Upper lobe of right lung (tissue), 1 donor: ENCODE results near the gene PJA2. TPM values are rescaled to one million over a fixed set of nuclear protein-coding genes. Genes with fewer than 3 reads are reported as not detected.

ENCODE experiments used
- ATAC-seq: fragments of 200-7000 bp; cut with Tn5 transposase; one replicate; pipeline ENCODE4 v1.9.1; 2020; ENCODE audit warnings: mild to moderate bottlenecking, moderate library complexity
- DNase-seq: peaks from one replicate; pipeline ENCODE4 v3.0.0-alpha.2; 2020
- H3K27ac ChIP-seq: fragments of 200-600 bp; one replicate; pipeline ENCODE4 v1.8.0; 2022
- H3K27me3 ChIP-seq: fragments of 200-600 bp; one replicate; pipeline ENCODE4 v1.8.0; 2022; ENCODE audit warnings: mild to moderate bottlenecking
- H3K36me3 ChIP-seq: fragments of 200-600 bp; one replicate; pipeline ENCODE4 v1.8.0; 2022
- H3K4me1 ChIP-seq: fragments of 200-600 bp; one replicate; pipeline ENCODE4 v1.8.0; 2022
- H3K4me3 ChIP-seq: fragments of 200-600 bp; one replicate; pipeline ENCODE4 v1.8.0; 2022; ENCODE audit warnings: mild to moderate bottlenecking
- H3K9me3 ChIP-seq: fragments of 200-600 bp; one replicate; pipeline ENCODE4 v1.8.0; 2022
- CTCF ChIP-seq: fragments of 200-600 bp; IDR thresholded peaks from one replicate; pipeline ENCODE4 v1.8.0; 2022; ENCODE audit warnings: antibody characterized with exemption
- intact Hi-C: fragments of 100-400 bp; cut with DNase I; formaldehyde crosslinking; loops from one replicate; pipeline ENCODE4 v1.11.0; 2022
- total RNA-seq: library from RNA; stranded (reverse); fragmentation: NEBNext Ultra II Directional; extraction: Animal tissue kit (Norgen Biotek cat#: 25700); gene quantifications from one replicate; pipeline ENCODE4 v1.2.1, GENCODE V29; 2021
- donor health status: DM: no; HTN: yes; CAD: no; lungs with severe emphysema.

The PJA2 gene
- total RNA-seq, 1 donor from 2014 or later: 93.9 TPM

- intact Hi-C loops: no loop called here
- no peaks in the 10 kb centered on the region for H3K9me3 ChIP-seq
Measured at GRCh38 chr5:109322694-109323093, 87.1 kb downstream of the PJA2 start.

GRCh38 chr5:109319351-109319750, 90.4 kb downstream of the PJA2 start:
- DNase-seq: no peak
- Histone ChIP-seq H3K9me3 (no peaks in the 10 kb centered on the region), H3K4me1 (no peaks in the 10 kb centered on the region), H3K27me3 (no peaks in the 10 kb centered on the region), H3K36me3 (no peaks in the 10 kb centered on the region), H3K27ac (no peak overlapping the region), H3K4me3 (no peak overlapping the region)
- no peak for ATAC-seq
- intact Hi-C loops: no loop called here
- TF ChIP-seq CTCF: no peak

More at GRCh38 chr5:109322694-109323093, 87.1 kb downstream of the PJA2 start:
- Histone ChIP-seq H3K27ac (no peak overlapping the region), H3K27me3 (no peaks in the 10 kb centered on the region), H3K4me3 (no peak overlapping the region), H3K36me3 (no peaks in the 10 kb centered on the region), H3K4me1 (no peaks in the 10 kb centered on the region)
- DNase-seq (no peak), ATAC-seq (peak; percentile 31)
- TF ChIP-seq CTCF: no peak

- peak; percentile 42 for ATAC-seq
- H3K27ac ChIP-seq: no peak overlapping the region
- intact Hi-C loops: no loop called here
- H3K4me1 ChIP-seq: no peaks in the 10 kb centered on the region
- no peak overlapping the region for H3K4me3 ChIP-seq
- H3K27me3 ChIP-seq: no peaks in the 10 kb centered on the region
- no peak for DNase-seq
- TF ChIP-seq CTCF: no peak
- H3K9me3 ChIP-seq: no peaks in the 10 kb centered on the region
- no peaks in the 10 kb centered on the region for H3K36me3 ChIP-seq
Measured at GRCh38 chr5:109318455-109319108, 91.2 kb downstream of the PJA2 start.

GRCh38 chr5:109316634-109317033, 93.1 kb downstream of the PJA2 start:
- Histone ChIP-seq H3K4me3 (no peak overlapping the region), H3K27ac (no peak overlapping the region), H3K9me3 (no peaks in the 10 kb centered on the region), H3K4me1 (no peaks in the 10 kb centered on the region), H3K27me3 (no peaks in the 10 kb centered on the region), H3K36me3 (no peaks in the 10 kb centered on the region)
- no peak for DNase-seq
- no peak for ATAC-seq
- TF ChIP-seq CTCF: no peak
- intact Hi-C loops: no loop called here

- Histone ChIP-seq H3K27me3 (no peaks in the 10 kb centered on the region), H3K36me3 (no peaks in the 10 kb centered on the region), H3K4me1 (no peaks in the 10 kb centered on the region), H3K4me3 (no peak overlapping the region), H3K27ac (no peak overlapping the region), H3K9me3 (no peaks in the 10 kb centered on the region)
- TF ChIP-seq CTCF: no peak
- intact Hi-C loops: no loop called here
- no peak for ATAC-seq
- no peak for DNase-seq
Measured at GRCh38 chr5:109315245-109315644, 94.5 kb downstream of the PJA2 start.

DNA sequence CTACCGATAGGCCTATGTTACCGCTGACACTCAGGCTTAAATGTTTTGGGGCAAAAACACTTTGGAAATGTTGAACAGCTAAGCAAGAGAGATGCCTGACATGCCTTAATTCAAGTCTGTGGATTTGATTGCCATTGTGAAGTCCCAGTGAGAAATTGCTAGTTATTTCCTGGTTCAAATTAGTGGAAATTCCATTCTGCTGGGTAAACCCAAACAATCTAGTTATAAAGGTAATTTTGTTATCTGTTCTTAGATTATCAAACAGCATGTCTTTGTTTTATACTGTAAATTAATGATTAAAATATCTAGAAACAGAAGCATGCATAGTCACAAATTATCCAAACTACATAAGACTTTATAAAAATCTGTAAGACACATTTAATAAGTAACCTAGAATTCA, 96.6 kb downstream of the PJA2 start:
- no peak overlapping the region for H3K4me3 ChIP-seq
- TF ChIP-seq CTCF: no peak
- no peaks in the 10 kb centered on the region for H3K4me1 ChIP-seq
- intact Hi-C loops: no loop called here
- no peak for DNase-seq
- no peaks in the 10 kb centered on the region for H3K36me3 ChIP-seq
- H3K27ac ChIP-seq: no peak overlapping the region
- no peaks in the 10 kb centered on the region for H3K27me3 ChIP-seq
- ATAC-seq: no peak
- no peaks in the 10 kb centered on the region for H3K9me3 ChIP-seq
